DLD1 (cell line): Measurements from ENCODE around the gene PCBP3.

Experiments used
- in situ Hi-C: cut with HindIII; loops from 2 replicates; pipeline ENCODE4 v1.10.0; 2017; ENCODE audit warnings: low sequenced_read_pairs

The PCBP3 gene

DNA sequence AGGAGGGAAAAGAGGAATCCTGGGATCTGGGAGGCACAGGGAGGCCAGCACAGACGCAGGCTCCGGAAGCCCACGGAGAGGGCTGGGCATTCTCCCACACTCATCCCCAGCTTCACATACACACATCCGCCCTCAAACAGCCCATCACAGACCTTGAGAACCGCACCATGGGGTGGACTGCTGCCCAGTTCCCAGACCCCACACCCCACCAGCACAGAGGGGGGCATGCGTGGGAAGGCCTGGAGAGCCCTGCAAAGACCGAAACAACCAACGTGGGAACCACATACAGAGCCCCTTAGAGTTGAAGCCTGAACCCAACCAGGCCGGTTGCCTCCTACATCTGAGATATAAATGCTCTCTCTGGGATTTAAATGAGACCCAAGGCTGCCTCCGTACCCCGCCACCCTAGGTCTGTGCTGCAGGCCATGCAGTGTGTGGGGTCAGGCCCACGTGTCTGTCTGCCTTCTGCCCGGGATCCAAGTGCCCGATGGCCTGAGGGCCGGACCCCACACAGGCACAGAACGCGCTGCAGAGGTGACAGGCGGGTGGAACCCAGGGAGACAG, 211.8 kb downstream of the PCBP3 start:
- in situ Hi-C loops: no loop called here

DNA sequence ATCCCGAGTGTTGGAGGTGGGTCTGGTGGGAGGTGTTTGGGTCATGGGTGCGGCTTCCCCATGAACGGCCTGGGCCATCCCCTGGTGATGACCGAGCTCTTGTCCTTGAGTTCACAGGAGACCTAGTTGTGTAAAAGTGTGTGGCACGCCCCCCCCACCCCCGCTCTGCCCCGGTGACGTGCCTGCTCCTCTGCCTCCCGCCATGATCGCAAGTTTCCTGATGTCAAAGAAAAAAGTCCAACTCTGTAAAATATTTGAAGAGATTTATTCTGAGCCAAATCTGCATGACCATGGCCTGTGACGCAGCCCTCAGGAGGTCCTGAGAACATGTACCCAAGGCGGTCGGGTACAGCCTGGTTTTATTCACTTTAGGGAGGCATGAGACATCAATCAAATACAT, 212.9 kb downstream of the PCBP3 start:
- in situ Hi-C loops: no loop called here

DNA sequence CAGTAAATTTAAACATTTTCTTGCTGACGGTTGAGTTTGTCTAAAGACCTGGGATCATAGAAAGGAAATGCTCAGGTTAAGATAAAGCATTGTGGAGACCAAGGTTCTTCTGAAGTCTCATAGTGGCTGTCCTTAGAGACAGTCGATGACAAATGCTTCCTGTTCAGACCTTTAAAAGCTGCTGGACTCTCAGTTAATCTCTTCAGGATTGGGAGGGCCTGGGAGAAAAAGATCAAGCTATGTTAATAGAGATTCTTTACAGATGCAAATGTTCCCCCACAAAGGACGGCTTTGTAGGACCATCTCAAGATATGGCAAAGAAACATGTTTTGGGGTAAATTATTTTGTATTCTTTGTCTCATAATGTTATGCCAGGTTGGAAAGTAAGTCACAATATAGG, 213.4 kb downstream of the PCBP3 start:
- in situ Hi-C loops: no loop called here

- in situ Hi-C loops: no loop called here
Measured at GRCh38 chr21:45857761-45858160, 214.2 kb downstream of the PCBP3 start.

DNA sequence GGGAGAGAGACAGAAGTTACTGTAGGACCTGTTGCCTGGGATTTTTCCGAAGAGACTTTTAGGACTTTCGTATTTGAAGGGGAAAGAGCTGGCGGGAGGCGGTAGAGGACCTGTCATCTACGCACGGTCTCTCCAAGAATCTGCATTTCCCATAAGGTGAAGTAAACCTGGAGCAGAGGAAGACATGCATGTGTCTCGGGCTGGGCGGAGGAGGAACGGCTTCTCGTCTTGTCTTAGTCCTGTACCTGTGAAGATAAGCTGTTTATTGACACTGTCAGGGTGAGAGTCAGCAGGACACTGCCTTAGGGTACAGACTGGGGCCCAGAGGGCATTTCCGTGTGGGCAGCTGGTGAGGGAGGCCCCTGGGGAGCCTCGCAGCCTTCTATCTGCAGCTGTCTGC, 214.7 kb downstream of the PCBP3 start:
- in situ Hi-C loops: no loop called here

GRCh38 chr21:45859041-45859761, 215.7 kb downstream of the PCBP3 start:
- in situ Hi-C loops: no loop called here

DNA sequence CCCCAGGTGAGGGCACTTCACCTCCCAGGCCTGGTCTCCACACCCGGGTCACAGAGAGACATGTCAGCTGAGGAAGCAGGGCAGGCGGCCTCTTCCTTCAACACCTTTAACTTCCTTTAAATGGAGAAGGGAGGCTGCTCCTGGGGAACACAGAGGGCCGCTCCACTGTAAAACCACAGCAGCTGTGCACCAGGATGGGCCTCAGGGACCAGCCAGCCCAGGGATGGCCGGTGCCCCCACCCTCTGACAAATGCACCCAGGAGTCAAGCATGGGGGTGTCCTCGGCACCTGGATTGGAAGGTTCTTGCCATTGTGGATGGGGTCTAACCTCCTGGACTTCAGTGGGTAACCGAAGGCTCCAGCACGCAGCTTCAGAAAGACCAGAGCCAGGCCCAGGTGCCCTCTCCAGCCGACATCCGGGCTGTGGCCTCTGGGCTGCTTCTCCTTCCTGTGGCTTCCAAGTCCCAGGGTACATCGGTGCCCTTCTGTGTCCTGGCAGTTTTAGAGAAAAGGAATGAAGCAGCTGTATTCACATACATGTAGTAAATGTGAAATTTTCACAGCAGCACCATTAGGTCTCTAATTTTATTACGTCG, 216.3 kb downstream of the PCBP3 start:
- in situ Hi-C loops: no loop called here

DNA sequence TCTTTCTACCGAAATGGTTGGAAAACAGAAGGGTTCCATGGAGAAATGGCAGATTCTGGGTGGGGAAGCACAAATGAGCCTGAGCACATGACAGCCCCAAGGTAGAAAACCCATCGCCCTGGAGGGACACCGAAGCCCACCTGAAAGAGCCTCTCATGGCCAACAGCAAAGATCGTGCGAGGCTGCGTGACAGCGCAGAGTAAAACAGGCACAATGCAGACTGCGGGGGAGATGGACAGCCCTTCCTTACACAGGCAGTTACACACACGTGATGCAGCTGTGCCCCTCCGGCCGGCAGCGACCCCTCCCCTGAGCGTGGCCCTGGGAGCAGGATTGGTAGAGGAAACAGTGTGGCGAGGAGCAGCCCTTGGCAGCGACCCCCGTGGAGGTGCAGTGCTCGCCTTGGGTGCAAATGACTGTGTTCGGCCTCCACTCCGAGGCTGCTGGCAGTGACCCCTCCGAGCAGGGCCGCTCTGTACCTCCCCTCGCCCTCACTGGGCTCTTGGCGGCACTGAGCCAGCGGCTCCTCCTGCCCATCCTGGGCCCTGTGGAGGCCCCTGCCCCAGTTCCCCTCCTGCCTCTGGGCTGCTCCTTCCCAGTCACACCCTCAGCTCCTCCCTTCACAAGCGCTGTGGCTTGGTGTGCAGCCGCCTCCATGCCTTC, 217.1 kb downstream of the PCBP3 start:
- in situ Hi-C loops: no loop called here

DNA sequence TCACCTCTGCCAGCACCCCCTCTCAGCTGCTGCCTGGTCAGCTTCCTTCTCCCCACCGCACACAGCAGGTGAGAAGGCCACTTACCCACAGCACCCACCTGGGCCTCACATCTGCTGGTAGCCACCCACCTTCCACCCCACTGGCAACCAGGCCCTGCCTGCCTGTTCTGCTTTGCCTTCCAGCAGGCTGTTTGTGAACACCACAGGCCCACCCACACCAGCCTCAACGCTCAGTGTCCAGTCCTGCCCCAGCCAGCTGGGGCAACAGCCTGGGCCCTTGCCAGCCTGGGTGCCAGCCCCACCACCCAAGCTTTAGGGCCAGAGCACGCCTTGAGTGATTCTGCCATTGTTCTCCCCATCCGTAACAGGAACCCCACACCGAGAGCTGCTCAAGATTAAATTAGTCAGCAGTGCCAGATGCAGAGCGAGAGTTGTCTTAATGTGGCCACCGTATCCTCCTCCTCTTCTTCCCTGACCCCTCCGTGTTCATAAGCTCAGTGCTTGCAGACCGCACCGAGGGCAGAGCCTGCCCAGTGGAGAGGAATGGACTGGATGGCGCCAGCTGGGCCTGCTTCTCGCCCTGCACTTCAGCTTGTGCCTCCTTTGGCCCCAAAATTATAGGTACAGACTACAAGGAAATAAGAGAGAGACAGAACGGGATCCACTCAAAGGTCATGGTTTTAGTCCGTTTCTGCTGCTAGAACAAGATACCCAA, 217.8 kb downstream of the PCBP3 start:
- in situ Hi-C loops: no loop called here

GRCh38 chr21:45862543-45863207, 219.2 kb downstream of the PCBP3 start:
- in situ Hi-C loops: no loop called here

- in situ Hi-C loops: no loop called here
Measured at GRCh38 chr21:45863267-45863666, 219.7 kb downstream of the PCBP3 start.

DNA sequence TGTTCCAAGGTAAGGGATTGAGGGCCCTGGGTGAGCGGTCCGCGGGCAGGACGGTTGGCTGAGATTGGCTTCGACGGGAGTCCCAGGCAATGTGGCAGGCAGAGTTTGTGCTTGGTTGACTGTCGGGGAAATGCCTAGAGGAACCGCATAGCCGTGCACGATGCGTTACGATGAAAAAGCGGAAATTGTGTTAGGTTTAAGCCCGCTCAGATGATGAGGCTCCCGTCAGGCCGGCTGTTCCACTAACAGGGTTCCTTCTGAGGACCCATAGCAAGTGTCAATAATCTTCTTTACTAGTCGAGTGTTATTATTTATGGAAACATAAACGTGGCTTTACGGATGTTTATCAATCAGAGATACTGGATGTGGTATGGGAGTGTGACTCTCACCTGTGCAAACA, 220.2 kb downstream of the PCBP3 start:
- in situ Hi-C loops: no loop called here

GRCh38 chr21:45864436-45864835, 220.9 kb downstream of the PCBP3 start:
- in situ Hi-C loops: no loop called here

GRCh38 chr21:45865106-45865835, 221.7 kb downstream of the PCBP3 start:
- in situ Hi-C loops: no loop called here

DNA sequence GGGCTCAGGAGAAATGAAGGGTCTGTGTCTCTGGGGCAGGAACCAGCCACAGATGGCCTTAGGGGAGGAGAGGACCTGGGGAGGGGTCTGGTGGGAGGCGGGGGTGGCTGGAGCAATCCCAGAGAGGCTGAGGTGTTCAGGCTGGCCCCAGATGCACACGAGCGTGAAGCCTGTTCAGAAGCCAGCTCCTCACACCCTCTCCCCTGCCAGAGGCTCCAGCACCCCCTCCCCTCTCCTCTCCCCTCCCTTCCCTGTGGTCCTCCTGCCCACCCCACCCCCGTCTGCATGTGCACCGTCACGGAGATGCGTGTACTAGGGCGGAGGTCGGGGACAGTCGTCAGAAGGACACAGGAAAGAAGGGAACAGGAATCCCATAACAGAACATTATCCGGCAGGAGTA, 223.0 kb downstream of the PCBP3 start:
- in situ Hi-C loops: no loop called here

DNA sequence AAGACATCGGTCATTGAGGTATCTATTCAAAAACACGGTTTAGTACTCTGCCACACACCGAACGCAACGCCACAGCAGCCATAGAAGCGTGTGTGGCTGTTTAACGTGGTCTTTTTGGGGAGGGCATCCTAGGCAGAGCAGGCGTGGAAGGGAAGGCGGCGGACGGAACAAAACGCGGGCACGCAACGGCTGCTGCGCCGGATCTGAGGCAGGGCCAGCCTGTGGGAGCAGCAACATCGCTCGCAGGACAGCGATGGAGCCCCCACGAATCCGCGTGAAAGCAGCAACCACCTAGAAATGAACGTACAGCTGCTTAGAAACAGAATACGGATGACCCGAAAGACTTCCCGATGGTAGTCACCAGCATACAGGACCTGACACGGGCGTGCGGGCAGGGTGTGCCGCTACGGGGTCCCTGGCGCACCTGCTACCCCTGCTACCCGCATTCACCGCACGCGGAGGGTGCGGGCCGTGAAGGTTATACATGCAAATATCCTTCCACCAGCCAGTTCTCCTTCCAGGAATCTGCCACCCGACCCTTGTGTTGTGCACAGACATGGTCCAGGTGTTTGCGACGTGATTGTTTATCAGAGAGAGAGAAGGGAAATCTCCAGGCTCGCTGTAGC, 223.6 kb downstream of the PCBP3 start:
- in situ Hi-C loops: no loop called here

GRCh38 chr21:45867671-45868081, 224.2 kb downstream of the PCBP3 start:
- in situ Hi-C loops: no loop called here

DNA sequence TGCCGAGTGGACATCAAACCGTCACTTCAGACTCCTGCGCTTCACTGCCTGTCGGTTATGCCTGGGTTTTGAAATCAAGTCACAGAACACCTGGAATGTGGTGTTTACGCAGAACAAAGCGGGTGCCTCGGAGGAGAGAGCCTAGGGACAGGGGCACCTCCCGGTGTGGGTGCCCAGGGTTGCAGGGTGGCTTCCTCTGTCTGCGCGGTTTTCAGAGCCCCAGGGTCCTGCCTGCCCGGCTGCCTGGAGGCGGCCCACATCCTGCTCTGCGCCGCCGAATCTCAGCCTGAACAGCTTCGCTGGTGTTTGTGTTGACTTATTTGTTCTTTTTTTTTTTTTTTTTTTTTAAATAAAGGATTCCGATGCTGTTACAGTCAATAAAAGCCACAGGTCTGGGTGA, 224.6 kb downstream of the PCBP3 start:
- in situ Hi-C loops: no loop called here

DNA sequence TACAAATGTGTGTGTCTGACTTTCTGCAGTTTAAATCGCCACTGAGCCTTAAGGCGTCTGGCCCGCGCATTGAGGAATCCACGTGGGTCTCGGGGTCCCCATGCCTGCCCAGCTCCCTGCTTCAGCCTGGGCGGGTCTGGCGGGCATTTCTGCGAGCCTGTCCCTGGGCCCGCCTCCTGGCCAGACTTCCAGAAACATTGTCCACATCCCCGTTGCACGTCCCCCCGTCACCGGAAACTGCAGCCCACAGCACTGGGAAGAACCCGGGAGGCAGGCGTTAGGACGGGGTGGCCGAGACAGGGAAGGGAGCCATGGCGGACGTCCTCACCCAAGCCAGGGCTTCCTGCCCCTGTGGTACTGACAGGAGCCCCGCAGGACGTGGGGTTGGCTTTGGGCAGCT, 225.0 kb downstream of the PCBP3 start:
- in situ Hi-C loops: no loop called here
